Right atrium auricular region (tissue), 2 donors: ENCODE measurements around the gene RHBDF1. TPM values are rescaled to one million over a fixed set of nuclear protein-coding genes. Genes with fewer than 3 reads are reported as not detected.
"Not testable (repeated sequence)": the region's sequence is repeated elsewhere in the genome, so short reads cannot be mapped to it uniquely, and the experiment has no call there.

ENCODE experiments used
- DNase-seq: peaks from one replicate; pipeline ENCODE4 v3.0.0-alpha.2; 2019; ENCODE audit warnings: low spot score
- H3K27ac ChIP-seq, 2 donors: fragments of 200-600 bp; sonication (generic); 1 replicate in 1 of 2; 2 replicates in 1 of 2; pipeline ENCODE4 v1.5.1; 2016 to 2019
- H3K27me3 ChIP-seq, 2 donors: fragments of 200-600 bp; sonication (generic); one replicate each; pipeline versions ENCODE4 v1.5.1 to v1.6.0; 2017 to 2019
- H3K36me3 ChIP-seq: fragments of 200-600 bp; sonication (generic); one replicate; pipeline ENCODE4 v1.5.1; 2016
- H3K4me1 ChIP-seq, 2 donors: fragments of 200-600 bp; sonication (generic); one replicate each; pipeline versions ENCODE4 v1.5.1 to v1.6.0; 2017 to 2019
- H3K4me3 ChIP-seq, 2 donors: fragments of 200-600 bp; sonication (generic); 1 replicate in 1 of 2; 2 replicates in 1 of 2; pipeline ENCODE4 v1.5.1; 2017 to 2019; ENCODE audit warnings: mild to moderate bottlenecking in 1 of 2, moderate library complexity in 1 of 2
- H3K9me3 ChIP-seq, 2 donors: fragments of 200-600 bp; sonication (generic); one replicate each; pipeline ENCODE4 v1.5.1; 2019
- microRNA-seq, 2 donors: library from miRNA; unstranded; fragments of <30 nt; microRNA quantifications; one replicate each; pipeline ENCODE4, GENCODE V29; 2016 to 2017; ENCODE audit warnings: borderline number of aligned reads in 2 of 2, borderline replicate concordance in 1 of 2
- total RNA-seq, 2 donors: library from RNA; depleted of rRNA; stranded (reverse); fragments of >200 nt; gene quantifications; one replicate each; pipeline ENCODE4 v1.1.0, GENCODE V29; 2016
- TF ChIP-seq, protein P1 (sequence below), 2 donors: fragments of 200-600 bp; sonication (generic); IDR thresholded peaks; one replicate each; pipeline ENCODE4 v1.5.1; 2019; ENCODE audit warnings: antibody characterized with exemption in 2 of 2

The RHBDF1 gene
- total RNA-seq, 2 donors from 2014 or later = 12.0 to 25.4 TPM

DNA sequence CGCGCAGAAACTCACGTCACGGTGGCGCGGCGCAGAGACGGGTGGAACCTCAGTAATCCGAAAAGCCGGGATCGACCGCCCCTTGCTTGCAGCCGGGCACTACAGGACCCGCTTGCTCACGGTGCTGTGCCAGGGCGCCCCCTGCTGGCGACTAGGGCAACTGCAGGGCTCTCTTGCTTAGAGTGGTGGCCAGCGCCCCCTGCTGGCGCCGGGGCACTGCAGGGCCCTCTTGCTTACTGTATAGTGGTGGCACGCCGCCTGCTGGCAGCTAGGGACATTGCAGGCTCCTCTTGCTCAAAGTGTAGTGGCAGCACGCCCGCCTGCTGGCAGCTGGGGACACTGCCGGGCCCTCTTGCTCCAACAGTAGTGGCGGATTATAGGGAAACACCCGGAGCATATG is 61.7 kb downstream of the RHBDF1 start:
- not testable (repeated sequence) for H3K4me3 ChIP-seq, H3K27ac ChIP-seq, H3K36me3 ChIP-seq, H3K9me3 ChIP-seq, H3K4me1 ChIP-seq, H3K27me3 ChIP-seq
- TF ChIP-seq, protein P1, sequence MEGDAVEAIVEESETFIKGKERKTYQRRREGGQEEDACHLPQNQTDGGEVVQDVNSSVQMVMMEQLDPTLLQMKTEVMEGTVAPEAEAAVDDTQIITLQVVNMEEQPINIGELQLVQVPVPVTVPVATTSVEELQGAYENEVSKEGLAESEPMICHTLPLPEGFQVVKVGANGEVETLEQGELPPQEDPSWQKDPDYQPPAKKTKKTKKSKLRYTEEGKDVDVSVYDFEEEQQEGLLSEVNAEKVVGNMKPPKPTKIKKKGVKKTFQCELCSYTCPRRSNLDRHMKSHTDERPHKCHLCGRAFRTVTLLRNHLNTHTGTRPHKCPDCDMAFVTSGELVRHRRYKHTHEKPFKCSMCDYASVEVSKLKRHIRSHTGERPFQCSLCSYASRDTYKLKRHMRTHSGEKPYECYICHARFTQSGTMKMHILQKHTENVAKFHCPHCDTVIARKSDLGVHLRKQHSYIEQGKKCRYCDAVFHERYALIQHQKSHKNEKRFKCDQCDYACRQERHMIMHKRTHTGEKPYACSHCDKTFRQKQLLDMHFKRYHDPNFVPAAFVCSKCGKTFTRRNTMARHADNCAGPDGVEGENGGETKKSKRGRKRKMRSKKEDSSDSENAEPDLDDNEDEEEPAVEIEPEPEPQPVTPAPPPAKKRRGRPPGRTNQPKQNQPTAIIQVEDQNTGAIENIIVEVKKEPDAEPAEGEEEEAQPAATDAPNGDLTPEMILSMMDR (IDR thresholded peaks at IDR 0.05) = peak; percentile 34 to 48
- DNase-seq = peak; percentile 98

DNA sequence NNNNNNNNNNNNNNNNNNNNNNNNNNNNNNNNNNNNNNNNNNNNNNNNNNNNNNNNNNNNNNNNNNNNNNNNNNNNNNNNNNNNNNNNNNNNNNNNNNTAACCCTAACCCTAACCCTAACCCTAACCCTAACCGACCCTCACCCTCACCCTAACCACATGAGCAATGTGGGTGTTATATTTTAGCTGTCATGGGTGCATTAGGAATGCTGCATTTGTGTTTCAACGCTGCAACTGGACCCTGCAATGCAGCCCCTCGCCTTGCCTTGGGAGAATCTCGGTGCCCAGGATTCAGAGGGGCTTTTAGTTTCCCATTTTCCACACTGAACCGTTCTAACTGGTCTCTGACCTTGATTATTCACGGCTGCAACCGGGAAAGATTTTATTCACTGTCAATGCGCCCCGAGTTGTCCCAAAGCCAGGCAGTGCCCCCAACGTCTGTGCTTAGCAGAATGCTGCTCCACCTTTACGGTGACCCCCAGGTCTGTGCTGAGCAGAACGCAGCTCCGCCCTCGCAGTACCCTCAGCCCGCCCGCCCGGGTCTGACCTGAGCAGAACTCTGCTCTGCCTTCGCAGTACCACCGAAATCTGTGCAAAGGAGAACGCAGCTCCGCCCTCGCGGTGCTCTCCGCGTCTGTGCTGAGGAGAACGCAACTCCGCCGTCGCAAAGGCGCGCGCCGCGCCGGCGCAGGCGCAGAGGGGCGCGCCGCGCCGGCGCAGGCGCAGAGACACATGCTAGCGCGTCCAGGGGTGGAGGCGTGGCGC is 62.3 kb downstream of the RHBDF1 start:
- no peak overlapping the region for H3K4me3 ChIP-seq
- TF ChIP-seq, protein P1 (IDR thresholded peaks at IDR 0.05) = no peak
- no peak for DNase-seq

More for the DNA sequence above, 62.3 kb downstream of the RHBDF1 start:
- Histone ChIP-seq H3K27me3 (no peaks in the 10 kb centered on the region), H3K27ac (no peak overlapping the region), H3K4me1 (no peaks in the 10 kb centered on the region), H3K36me3 (no peaks in the 10 kb centered on the region), H3K9me3 (no peaks in the 10 kb centered on the region)

Small RNA genes lying within 50 kb of the gene (microRNA-seq; reads per million reads assigned to microRNA genes)
- 0 reads per million in 2 donors for gene MIR6859-4

Other genes with a start within 250 kb of the RHBDF1 start
- 1 to 10 TPM; 4.0 TPM for gene POLR3K, start 19.0 kb downstream of the RHBDF1 start, total RNA-seq
- 10 to 100 TPM; 47.1 to 78.3 TPM for gene SNRNP25, start 18.8 kb downstream of the RHBDF1 start, total RNA-seq
- gene MPG, start 5.6 kb upstream of the RHBDF1 start, total RNA-seq = 10 to 100 TPM; 47.7 to 84.0 TPM
- 10 to 100 TPM; 10.8 to 22.2 TPM for gene NPRL3, start 66.0 kb upstream of the RHBDF1 start, total RNA-seq
- not detected for gene HBZ, start 80.0 kb upstream of the RHBDF1 start, total RNA-seq
- 1 to 10 TPM in 1 of 2 donors, not detected in 1; 1.2 TPM for gene HBM, start 93.3 kb upstream of the RHBDF1 start, total RNA-seq
- gene HBA2, start 100.2 kb upstream of the RHBDF1 start, total RNA-seq = 1,000 to 10,000 TPM; 2,977 to 3,226 TPM
- 1,000 to 10,000 TPM; 1,094 to 1,137 TPM for gene HBA1, start 104.0 kb upstream of the RHBDF1 start, total RNA-seq
- 1 to 10 TPM; 2.1 to 2.8 TPM for gene HBQ1, start 107.8 kb upstream of the RHBDF1 start, total RNA-seq
- 10 to 100 TPM; 18.3 to 20.2 TPM for gene LUC7L, start 156.8 kb upstream of the RHBDF1 start, total RNA-seq
- gene FAM234A, start 162.2 kb upstream of the RHBDF1 start, total RNA-seq = 100 to 1,000 TPM; 141 to 227 TPM
- gene RGS11, start 203.3 kb upstream of the RHBDF1 start, total RNA-seq = 1 to 10 TPM; 8.3 to 9.0 TPM
- 1 to 10 TPM; 5.9 to 6.8 TPM for gene ARHGDIG, start 208.0 kb upstream of the RHBDF1 start, total RNA-seq
- gene PDIA2, start 210.5 kb upstream of the RHBDF1 start, total RNA-seq = 1 to 10 TPM in 1 of 2 donors, under 1 TPM in 1; 0.52 to 5.4 TPM